Liver (tissue), 3 donors: ENCODE results near the gene CPA2.

Source experiments
- JUND ChIP-seq, 2 donors: IDR thresholded peaks; 2 replicates each; pipeline ENCODE4 v1.6.1; 2016; ENCODE audit warnings: antibody characterized with exemption in 2 of 2
- RAD21 ChIP-seq, 2 donors: IDR thresholded peaks; 2 replicates each; pipeline ENCODE4 v1.6.1; 2016; ENCODE audit warnings: antibody characterized with exemption in 2 of 2, mild to moderate bottlenecking in 2 of 2
- TAF1 ChIP-seq: conservative IDR thresholded peaks from 2 replicates; pipeline ENCODE4 v1.6.1; 2016; ENCODE audit warnings: antibody characterized with exemption, mild to moderate bottlenecking
- YY1 ChIP-seq: IDR thresholded peaks from 2 replicates; pipeline ENCODE4 v1.6.1; 2016; ENCODE audit warnings: antibody characterized with exemption, mild to moderate bottlenecking
- TF ChIP-seq, protein P1 (sequence below): fragments of 150-350 bp; IDR thresholded peaks from 2 replicates; pipeline ENCODE4 v1.5.1; 2017; ENCODE audit warnings: improper control_type of control experiment, low read depth, low read length; ENCODE audit not compliant: missing input control
- TF ChIP-seq, protein P2 (sequence below): IDR thresholded peaks from 2 replicates; pipeline ENCODE4 v1.6.1; 2016; ENCODE audit warnings: antibody characterized with exemption
- TF ChIP-seq, protein P3 (sequence below): IDR thresholded peaks from 2 replicates; pipeline ENCODE4 v1.6.1; 2016; ENCODE audit warnings: antibody characterized with exemption, mild to moderate bottlenecking
- donor health status: healthy.
- donor health status: healthy.

DNA sequence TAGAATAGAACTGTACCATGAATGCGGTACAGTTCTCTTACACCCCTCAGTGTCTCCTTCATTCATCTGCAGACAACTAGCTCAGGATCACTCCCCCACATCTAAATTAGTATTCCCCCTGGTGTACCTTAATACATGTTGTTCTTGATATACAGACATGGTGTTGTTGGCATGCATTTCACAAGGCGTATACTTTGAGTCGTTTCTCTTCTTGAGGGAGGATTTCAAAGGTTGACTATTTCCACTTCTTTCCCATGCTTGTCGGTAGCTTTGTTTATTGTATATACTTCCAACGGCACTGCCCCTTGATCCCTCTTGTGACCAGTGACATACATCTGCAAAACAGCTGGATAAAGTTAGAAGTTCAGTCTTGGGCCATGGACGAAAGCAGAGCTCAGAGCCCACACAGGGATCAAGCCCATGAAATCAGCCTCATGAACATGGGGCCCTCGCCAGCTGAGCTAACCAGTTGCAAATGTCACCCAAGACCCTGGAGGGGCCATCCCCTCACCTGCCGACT, 34.9 kb downstream of the CPA2 start:
- TF ChIP-seq RAD21 (IDR thresholded peaks at IDR 0.05) (no peak), JUND (IDR thresholded peaks at IDR 0.05) (no peak), TAF1 (no peak), YY1 (no peak)
- TF ChIP-seq, protein P1, sequence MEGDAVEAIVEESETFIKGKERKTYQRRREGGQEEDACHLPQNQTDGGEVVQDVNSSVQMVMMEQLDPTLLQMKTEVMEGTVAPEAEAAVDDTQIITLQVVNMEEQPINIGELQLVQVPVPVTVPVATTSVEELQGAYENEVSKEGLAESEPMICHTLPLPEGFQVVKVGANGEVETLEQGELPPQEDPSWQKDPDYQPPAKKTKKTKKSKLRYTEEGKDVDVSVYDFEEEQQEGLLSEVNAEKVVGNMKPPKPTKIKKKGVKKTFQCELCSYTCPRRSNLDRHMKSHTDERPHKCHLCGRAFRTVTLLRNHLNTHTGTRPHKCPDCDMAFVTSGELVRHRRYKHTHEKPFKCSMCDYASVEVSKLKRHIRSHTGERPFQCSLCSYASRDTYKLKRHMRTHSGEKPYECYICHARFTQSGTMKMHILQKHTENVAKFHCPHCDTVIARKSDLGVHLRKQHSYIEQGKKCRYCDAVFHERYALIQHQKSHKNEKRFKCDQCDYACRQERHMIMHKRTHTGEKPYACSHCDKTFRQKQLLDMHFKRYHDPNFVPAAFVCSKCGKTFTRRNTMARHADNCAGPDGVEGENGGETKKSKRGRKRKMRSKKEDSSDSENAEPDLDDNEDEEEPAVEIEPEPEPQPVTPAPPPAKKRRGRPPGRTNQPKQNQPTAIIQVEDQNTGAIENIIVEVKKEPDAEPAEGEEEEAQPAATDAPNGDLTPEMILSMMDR: no peak
- TF ChIP-seq, protein P2, sequence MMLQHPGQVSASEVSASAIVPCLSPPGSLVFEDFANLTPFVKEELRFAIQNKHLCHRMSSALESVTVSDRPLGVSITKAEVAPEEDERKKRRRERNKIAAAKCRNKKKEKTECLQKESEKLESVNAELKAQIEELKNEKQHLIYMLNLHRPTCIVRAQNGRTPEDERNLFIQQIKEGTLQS: no peak
- TF ChIP-seq, protein P3, sequence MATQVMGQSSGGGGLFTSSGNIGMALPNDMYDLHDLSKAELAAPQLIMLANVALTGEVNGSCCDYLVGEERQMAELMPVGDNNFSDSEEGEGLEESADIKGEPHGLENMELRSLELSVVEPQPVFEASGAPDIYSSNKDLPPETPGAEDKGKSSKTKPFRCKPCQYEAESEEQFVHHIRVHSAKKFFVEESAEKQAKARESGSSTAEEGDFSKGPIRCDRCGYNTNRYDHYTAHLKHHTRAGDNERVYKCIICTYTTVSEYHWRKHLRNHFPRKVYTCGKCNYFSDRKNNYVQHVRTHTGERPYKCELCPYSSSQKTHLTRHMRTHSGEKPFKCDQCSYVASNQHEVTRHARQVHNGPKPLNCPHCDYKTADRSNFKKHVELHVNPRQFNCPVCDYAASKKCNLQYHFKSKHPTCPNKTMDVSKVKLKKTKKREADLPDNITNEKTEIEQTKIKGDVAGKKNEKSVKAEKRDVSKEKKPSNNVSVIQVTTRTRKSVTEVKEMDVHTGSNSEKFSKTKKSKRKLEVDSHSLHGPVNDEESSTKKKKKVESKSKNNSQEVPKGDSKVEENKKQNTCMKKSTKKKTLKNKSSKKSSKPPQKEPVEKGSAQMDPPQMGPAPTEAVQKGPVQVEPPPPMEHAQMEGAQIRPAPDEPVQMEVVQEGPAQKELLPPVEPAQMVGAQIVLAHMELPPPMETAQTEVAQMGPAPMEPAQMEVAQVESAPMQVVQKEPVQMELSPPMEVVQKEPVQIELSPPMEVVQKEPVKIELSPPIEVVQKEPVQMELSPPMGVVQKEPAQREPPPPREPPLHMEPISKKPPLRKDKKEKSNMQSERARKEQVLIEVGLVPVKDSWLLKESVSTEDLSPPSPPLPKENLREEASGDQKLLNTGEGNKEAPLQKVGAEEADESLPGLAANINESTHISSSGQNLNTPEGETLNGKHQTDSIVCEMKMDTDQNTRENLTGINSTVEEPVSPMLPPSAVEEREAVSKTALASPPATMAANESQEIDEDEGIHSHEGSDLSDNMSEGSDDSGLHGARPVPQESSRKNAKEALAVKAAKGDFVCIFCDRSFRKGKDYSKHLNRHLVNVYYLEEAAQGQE: no peak
